Neural cell (in vitro differentiated cells): ENCODE data around the gene CREB3L1. TPM values are rescaled to one million over a fixed set of nuclear protein-coding genes. Genes with fewer than 3 reads are reported as not detected.

Source experiments
- H2AFZ ChIP-seq: fragments of 200-600, 300-800 bp; sonication (generic), shearing (Covaris generic); 2 replicates; pipeline ENCODE4 v1.6.0; 2014; ENCODE audit warnings: low read depth, mild to moderate bottlenecking, antibody characterized with exemption, low read length, moderate library complexity
- H3F3A ChIP-seq: fragments of 200-600 bp; shearing (Covaris generic); 2 replicates; pipeline ENCODE4 v1.6.1; 2016; ENCODE audit warnings: mild to moderate bottlenecking, moderate library complexity, mixed read lengths, antibody characterized with exemption, low read length; ENCODE audit not compliant: insufficient read depth, poor library complexity, severe bottlenecking
- H3K27ac ChIP-seq: fragments of 200-600, 300-800 bp; sonication (generic), shearing (Covaris generic); 2 replicates; pipeline ENCODE4 v1.5.1; 2014; ENCODE audit warnings: mild to moderate bottlenecking, low read length, moderate library complexity
- H3K27me3 ChIP-seq: fragments of 300-800, 200-600 bp; sonication (generic), shearing (Covaris generic); 2 replicates; pipeline ENCODE4 v1.6.0; 2014; ENCODE audit warnings: mild to moderate bottlenecking, low read depth, low read length, moderate library complexity; ENCODE audit not compliant: insufficient read depth
- H3K36me3 ChIP-seq: fragments of 300-800, 200-600 bp; sonication (generic), shearing (Covaris generic); 2 replicates; pipeline ENCODE4 v1.5.1; 2014; ENCODE audit warnings: mild to moderate bottlenecking, antibody characterized with exemption, low read length, moderate library complexity; ENCODE audit not compliant: insufficient read depth
- H3K4me2 ChIP-seq: fragments of 300-800, 200-600 bp; sonication (generic), shearing (Covaris generic); 2 replicates; pipeline ENCODE4 v1.6.0; 2014; ENCODE audit warnings: mild to moderate bottlenecking, low read length
- H3K4me3 ChIP-seq: fragments of 300-800, 200-600 bp; sonication (generic), shearing (Covaris generic); 2 replicates; pipeline ENCODE4 v1.5.1; 2014; ENCODE audit warnings: mild to moderate bottlenecking, low read length, moderate library complexity
- H3K79me2 ChIP-seq: fragments of 200-600 bp; shearing (Covaris generic); replicated peaks from 2 replicates; pipeline ENCODE4 v1.6.0; 2014; ENCODE audit warnings: mild to moderate bottlenecking, low read length, moderate library complexity; ENCODE audit not compliant: insufficient read depth
- H3K9ac ChIP-seq: fragments of 300-800, 200-600 bp; sonication (generic), shearing (Covaris generic); 2 replicates; pipeline ENCODE4 v1.6.1; 2016; ENCODE audit warnings: mild to moderate bottlenecking, low read length, mixed read lengths
- H3K9me2 ChIP-seq: fragments of 200-600 bp; shearing (Covaris generic); 2 replicates; pipeline ENCODE4 v1.6.1; 2016; ENCODE audit warnings: mild to moderate bottlenecking, low read length, mixed read lengths; ENCODE audit not compliant: insufficient read depth
- H3K9me3 ChIP-seq: fragments of 200-600, 300-800 bp; sonication (generic), shearing (Covaris generic); 2 replicates; pipeline ENCODE4 v1.6.1; 2016; ENCODE audit warnings: mild to moderate bottlenecking, mixed run types, low read length, moderate library complexity, mixed read lengths
- H4K20me1 ChIP-seq: fragments of 200-600 bp; shearing (Covaris generic); 2 replicates; pipeline ENCODE4 v1.6.1; 2016; ENCODE audit warnings: mild to moderate bottlenecking, mixed run types; ENCODE audit not compliant: insufficient read depth
- CTCF ChIP-seq: fragments of 450-650 bp; IDR thresholded peaks from 2 replicates; pipeline ENCODE4 v1.5.1; 2014; ENCODE audit warnings: antibody characterized with exemption, mild to moderate bottlenecking, moderate library complexity; ENCODE audit not compliant: poor library complexity, severe bottlenecking
- EP300 ChIP-seq: fragments of 450-650 bp; conservative IDR thresholded peaks from 2 replicates; pipeline ENCODE4 v1.6.1; 2014; ENCODE audit warnings: antibody characterized with exemption, mild to moderate bottlenecking, moderate library complexity; ENCODE audit not compliant: poor library complexity, severe bottlenecking
- EZH2 ChIP-seq: fragments of 200-600, 300-800 bp; shearing (Covaris generic), sonication (generic); IDR thresholded peaks from 2 replicates; pipeline ENCODE4 v1.6.1; 2014; ENCODE audit warnings: antibody characterized with exemption, low read length, borderline replicate concordance, mild to moderate bottlenecking; ENCODE audit not compliant: insufficient read depth, poor library complexity, severe bottlenecking
- MXI1 ChIP-seq: fragments of 450-650 bp; conservative IDR thresholded peaks from 2 replicates; pipeline ENCODE4 v1.6.1; 2014; ENCODE audit warnings: antibody characterized with exemption, mild to moderate bottlenecking; ENCODE audit not compliant: poor library complexity, severe bottlenecking
- POLR2AphosphoS5 ChIP-seq: IDR thresholded peaks from 2 replicates; pipeline ENCODE4 v1.6.1; 2012
- RAD21 ChIP-seq: fragments of 450-650 bp; conservative IDR thresholded peaks from 2 replicates; pipeline ENCODE4 v1.6.1; 2014; ENCODE audit warnings: antibody characterized with exemption, mild to moderate bottlenecking, moderate library complexity
- REST ChIP-seq: IDR thresholded peaks from 2 replicates; pipeline ENCODE4 v1.6.1; 2012; ENCODE audit warnings: borderline replicate concordance
- SMC3 ChIP-seq: fragments of 450-650 bp; conservative IDR thresholded peaks from 2 replicates; pipeline ENCODE4 v1.6.1; 2014; ENCODE audit warnings: antibody characterized with exemption, mild to moderate bottlenecking, moderate library complexity; ENCODE audit not compliant: poor library complexity
- TAF1 ChIP-seq: IDR thresholded peaks from 2 replicates; pipeline ENCODE4 v1.6.1; 2012; ENCODE audit warnings: low read depth
- polyA plus RNA-seq: library from polyadenylated mRNA; depleted of rRNA; stranded (reverse); fragments of >200 nt; gene quantifications from 2 replicates; pipeline ENCODE4 v1.2.3, GENCODE V29; 2014

CREB3L1 gene
- polyA plus RNA-seq, 1 donor from 2014 or later, result not detected

GRCh38 chr11:46246521-46246920 is 30.9 kb upstream of the CREB3L1 start:
- TF ChIP-seq EP300 (no peak), TAF1 (no peak), SMC3 (no peak), EZH2 (no peak), RAD21 (no peak), REST (no peak), MXI1 (no peak), CTCF (no peak), POLR2AphosphoS5 (no peak)
- H3K27me3 ChIP-seq, result no peaks in the 10 kb centered on the region
- no peaks in the 10 kb centered on the region for H3K9me2 ChIP-seq
- no peak overlapping the region for H3K9ac ChIP-seq
- H3K79me2 ChIP-seq, result no peaks in the 10 kb centered on the region
- no peaks in the 10 kb centered on the region for H4K20me1 ChIP-seq
- no peak overlapping the region for H3K27ac ChIP-seq
- no peak overlapping the region for H3K4me3 ChIP-seq
- H3K36me3 ChIP-seq, result no peaks in the 10 kb centered on the region
- no peak overlapping the region for H3K4me2 ChIP-seq
- H3K9me3 ChIP-seq, result no peaks in the 10 kb centered on the region
- H2AFZ ChIP-seq, result no peak overlapping the region
- no peaks in the 10 kb centered on the region for H3F3A ChIP-seq

- Histone ChIP-seq H3K27me3 (no peaks in the 10 kb centered on the region), H3K36me3 (no peaks in the 10 kb centered on the region), H3K4me2 (no peak overlapping the region), H3K79me2 (no peaks in the 10 kb centered on the region), H2AFZ (no peak overlapping the region), H3K4me3 (no peak overlapping the region), H3K9me2 (no peaks in the 10 kb centered on the region), H3K27ac (no peak overlapping the region), H3K9ac (no peak overlapping the region), H4K20me1 (no peaks in the 10 kb centered on the region), H3F3A (no peaks in the 10 kb centered on the region), H3K9me3 (no peaks in the 10 kb centered on the region)
- TF ChIP-seq TAF1 (no peak), SMC3 (no peak), CTCF (no peak), REST (no peak), MXI1 (no peak), EZH2 (no peak), POLR2AphosphoS5 (no peak), RAD21 (no peak), EP300 (no peak)
These were observed 30.4 kb upstream of the CREB3L1 start for GRCh38 chr11:46247090-46247489.
